Skeletal muscle satellite cell (primary cell): ENCODE data around the gene SLC22A2.

Source experiments
- H3K27me3 ChIP-seq: 2 replicates; pipeline ENCODE4 v1.7.0; 2013; ENCODE audit warnings: low read length; ENCODE audit not compliant: control insufficient read depth, insufficient read depth
- H3K36me3 ChIP-seq: 2 replicates; pipeline ENCODE4 v1.7.0; 2013; ENCODE audit warnings: mild to moderate bottlenecking, control low read depth, low read length; ENCODE audit not compliant: insufficient read depth
- H3K4me1 ChIP-seq: 2 replicates; pipeline ENCODE4 v1.7.0; 2013; ENCODE audit warnings: low read length; ENCODE audit not compliant: control insufficient read depth, insufficient read depth
- H3K4me2 ChIP-seq: 2 replicates; pipeline ENCODE4 v1.7.0; 2013; ENCODE audit warnings: mild to moderate bottlenecking, low read length
- H3K4me3 ChIP-seq: 2 replicates; pipeline ENCODE4 v1.7.0; 2013; ENCODE audit warnings: low read length
- H3K9ac ChIP-seq: 2 replicates; pipeline ENCODE4 v1.7.0; 2013; ENCODE audit warnings: mild to moderate bottlenecking, low read depth, low read length, moderate library complexity
- H3K9me3 ChIP-seq: replicated peaks from 2 replicates; pipeline ENCODE4 v1.7.0; 2013; ENCODE audit warnings: mild to moderate bottlenecking, control low read depth, low read length

The SLC22A2 gene

GRCh38 chr6:160259598-160259997, 977 bp upstream of the SLC22A2 start:
- Histone ChIP-seq H3K36me3 (no peaks in the 10 kb centered on the region), H3K4me1 (no peaks in the 10 kb centered on the region), H3K4me3 (no peak overlapping the region), H3K9ac (no peak overlapping the region), H3K4me2 (no peak overlapping the region), H3K9me3 (no peaks in the 10 kb centered on the region), H3K27me3 (no peaks in the 10 kb centered on the region)

GRCh38 chr6:160259143-160259425, 463 bp upstream of the SLC22A2 start:
- H3K4me3 ChIP-seq = no peak overlapping the region
- H3K4me1 ChIP-seq = no peaks in the 10 kb centered on the region
- no peaks in the 10 kb centered on the region for H3K27me3 ChIP-seq
- H3K9ac ChIP-seq = no peak overlapping the region
- H3K36me3 ChIP-seq = no peaks in the 10 kb centered on the region
- H3K9me3 ChIP-seq = no peaks in the 10 kb centered on the region
- H3K4me2 ChIP-seq = no peak overlapping the region

GRCh38 chr6:160256445-160256844, 2.2 kb downstream of the SLC22A2 start:
- Histone ChIP-seq H3K4me2 (no peak overlapping the region), H3K4me3 (no peak overlapping the region), H3K9ac (no peak overlapping the region), H3K9me3 (no peaks in the 10 kb centered on the region), H3K36me3 (no peaks in the 10 kb centered on the region), H3K27me3 (no peaks in the 10 kb centered on the region), H3K4me1 (no peaks in the 10 kb centered on the region)

GRCh38 chr6:160254467-160255312, 3.9 kb downstream of the SLC22A2 start:
- no peak overlapping the region for H3K9ac ChIP-seq
- H3K4me3 ChIP-seq = no peak overlapping the region
- no peaks in the 10 kb centered on the region for H3K4me1 ChIP-seq
- no peaks in the 10 kb centered on the region for H3K9me3 ChIP-seq
- H3K36me3 ChIP-seq = no peaks in the 10 kb centered on the region
- H3K27me3 ChIP-seq = no peaks in the 10 kb centered on the region
- H3K4me2 ChIP-seq = no peak overlapping the region

GRCh38 chr6:160253714-160254113, 4.9 kb downstream of the SLC22A2 start:
- no peaks in the 10 kb centered on the region for H3K9me3 ChIP-seq
- no peak overlapping the region for H3K4me3 ChIP-seq
- H3K27me3 ChIP-seq = no peaks in the 10 kb centered on the region
- H3K36me3 ChIP-seq = no peaks in the 10 kb centered on the region
- H3K9ac ChIP-seq = no peak overlapping the region
- no peak overlapping the region for H3K4me2 ChIP-seq
- no peaks in the 10 kb centered on the region for H3K4me1 ChIP-seq

GRCh38 chr6:160253292-160253691, 5.3 kb downstream of the SLC22A2 start:
- Histone ChIP-seq H3K4me1 (no peaks in the 10 kb centered on the region), H3K9ac (no peak overlapping the region), H3K9me3 (no peaks in the 10 kb centered on the region), H3K36me3 (no peaks in the 10 kb centered on the region), H3K4me2 (no peak overlapping the region), H3K27me3 (no peaks in the 10 kb centered on the region), H3K4me3 (no peak overlapping the region)

GRCh38 chr6:160252073-160252813, 6.4 kb downstream of the SLC22A2 start:
- no peaks in the 10 kb centered on the region for H3K4me1 ChIP-seq
- H3K36me3 ChIP-seq = no peaks in the 10 kb centered on the region
- H3K9ac ChIP-seq = no peak overlapping the region
- H3K9me3 ChIP-seq = no peaks in the 10 kb centered on the region
- H3K4me2 ChIP-seq = no peak overlapping the region
- H3K27me3 ChIP-seq = no peaks in the 10 kb centered on the region
- H3K4me3 ChIP-seq = no peak overlapping the region

GRCh38 chr6:160249671-160250070, 8.9 kb downstream of the SLC22A2 start:
- Histone ChIP-seq H3K9me3 (no peaks in the 10 kb centered on the region), H3K9ac (no peak overlapping the region), H3K4me1 (no peaks in the 10 kb centered on the region), H3K27me3 (no peaks in the 10 kb centered on the region), H3K36me3 (no peaks in the 10 kb centered on the region), H3K4me3 (no peak overlapping the region), H3K4me2 (no peak overlapping the region)

GRCh38 chr6:160248538-160248937, 10.1 kb downstream of the SLC22A2 start:
- Histone ChIP-seq H3K4me3 (no peak overlapping the region), H3K9ac (no peak overlapping the region), H3K36me3 (no peaks in the 10 kb centered on the region), H3K9me3 (no peaks in the 10 kb centered on the region), H3K4me1 (no peaks in the 10 kb centered on the region), H3K27me3 (no peaks in the 10 kb centered on the region), H3K4me2 (no peak overlapping the region)

- Histone ChIP-seq H3K36me3 (no peaks in the 10 kb centered on the region), H3K27me3 (no peaks in the 10 kb centered on the region), H3K9ac (no peak overlapping the region), H3K4me2 (no peak overlapping the region), H3K4me1 (no peaks in the 10 kb centered on the region), H3K9me3 (no peaks in the 10 kb centered on the region), H3K4me3 (no peak overlapping the region)
Observed at GRCh38 chr6:160247457-160247883, 11.2 kb downstream of the SLC22A2 start.

GRCh38 chr6:160240691-160241084, 17.9 kb downstream of the SLC22A2 start:
- no peaks in the 10 kb centered on the region for H3K36me3 ChIP-seq
- H3K4me1 ChIP-seq = peaks cover 23% of the 10 kb centered on the region
- H3K4me2 ChIP-seq = no peak overlapping the region
- no peak overlapping the region for H3K9ac ChIP-seq
- peaks cover 3% of the 10 kb centered on the region for H3K9me3 ChIP-seq
- no peak overlapping the region for H3K4me3 ChIP-seq
- no peaks in the 10 kb centered on the region for H3K27me3 ChIP-seq
